ENCODE results near the gene HECTD3. TPM values are rescaled to one million over a fixed set of nuclear protein-coding genes. Genes with fewer than 3 reads are reported as not detected.

HECTD3 gene
- polyA plus RNA-seq, 1 donor from 2014 or later, result 9.7 TPM

GRCh38 chr1:45008516-45008915 lies 2.6 kb downstream of the HECTD3 start:
- Histone ChIP-seq H4K20me1 (ENCODE audit: insufficient read depth) (no peaks in the 10 kb centered on the region), H3K36me3 (ENCODE audit: insufficient read depth, low read length) (peaks cover 5% of the 10 kb centered on the region), H3K9me2 (ENCODE audit: insufficient read depth, low read length) (no peaks in the 10 kb centered on the region)

GRCh38 chr1:45008076-45008475 lies 3.0 kb downstream of the HECTD3 start:
- no peak overlapping the region for H2AFZ ChIP-seq (ENCODE audit: low read depth, low read length)
- no peak overlapping the region for H3K4me3 ChIP-seq (ENCODE audit: low read length)
- no peaks in the 10 kb centered on the region for H3K9me2 ChIP-seq (ENCODE audit: insufficient read depth, low read length)
- H3K27me3 ChIP-seq (ENCODE audit: insufficient read depth, low read depth, low read length), result no peaks in the 10 kb centered on the region
- no peak overlapping the region for H3K4me2 ChIP-seq (ENCODE audit: low read length)
- no peaks in the 10 kb centered on the region for H3K9me3 ChIP-seq (ENCODE audit: low read length)
- no peak overlapping the region for H3K27ac ChIP-seq (ENCODE audit: low read length)
- H3F3A ChIP-seq (ENCODE audit: insufficient read depth, low read length, poor library complexity, severe bottlenecking), result no peaks in the 10 kb centered on the region
- H4K20me1 ChIP-seq (ENCODE audit: insufficient read depth), result no peaks in the 10 kb centered on the region
- H3K9ac ChIP-seq (ENCODE audit: low read length), result no peak overlapping the region
- H3K36me3 ChIP-seq (ENCODE audit: insufficient read depth, low read length), result peaks cover 5% of the 10 kb centered on the region
- H3K79me2 ChIP-seq (replicated peaks; ENCODE audit: insufficient read depth, low read length), result peaks cover 8% of the 10 kb centered on the region
- TF ChIP-seq SMC3 (conservative IDR thresholded peaks at IDR 0.05; ENCODE audit: poor library complexity) (no peak), RAD21 (conservative IDR thresholded peaks at IDR 0.05) (no peak), MXI1 (conservative IDR thresholded peaks at IDR 0.05; ENCODE audit: poor library complexity, severe bottlenecking) (no peak), TAF1 (IDR thresholded peaks at IDR 0.05; ENCODE audit: low read depth) (no peak), REST (IDR thresholded peaks at IDR 0.05; ENCODE audit: borderline replicate concordance) (no peak), CTCF (IDR thresholded peaks at IDR 0.05; ENCODE audit: poor library complexity, severe bottlenecking) (no peak), EP300 (conservative IDR thresholded peaks at IDR 0.05; ENCODE audit: poor library complexity, severe bottlenecking) (no peak)

More at GRCh38 chr1:45008516-45008915, 2.6 kb downstream of the HECTD3 start:
- TF ChIP-seq EZH2 (IDR thresholded peaks at IDR 0.05; ENCODE audit: borderline replicate concordance, insufficient read depth, low read length, poor library complexity, severe bottlenecking) (no peak), RAD21 (conservative IDR thresholded peaks at IDR 0.05) (no peak), POLR2AphosphoS5 (IDR thresholded peaks at IDR 0.05) (no peak), SMC3 (conservative IDR thresholded peaks at IDR 0.05; ENCODE audit: poor library complexity) (no peak), REST (IDR thresholded peaks at IDR 0.05; ENCODE audit: borderline replicate concordance) (no peak), EP300 (conservative IDR thresholded peaks at IDR 0.05; ENCODE audit: poor library complexity, severe bottlenecking) (no peak), MXI1 (conservative IDR thresholded peaks at IDR 0.05; ENCODE audit: poor library complexity, severe bottlenecking) (no peak), CTCF (IDR thresholded peaks at IDR 0.05; ENCODE audit: poor library complexity, severe bottlenecking) (no peak), TAF1 (IDR thresholded peaks at IDR 0.05; ENCODE audit: low read depth) (no peak)
- H3K27me3 ChIP-seq (ENCODE audit: insufficient read depth, low read depth, low read length), result no peaks in the 10 kb centered on the region
- H3F3A ChIP-seq (ENCODE audit: insufficient read depth, low read length, poor library complexity, severe bottlenecking), result no peaks in the 10 kb centered on the region
- no peak overlapping the region for H3K9ac ChIP-seq (ENCODE audit: low read length)
- H3K27ac ChIP-seq (ENCODE audit: low read length), result no peak overlapping the region
- H2AFZ ChIP-seq (ENCODE audit: low read depth, low read length), result no peak overlapping the region
- no peaks in the 10 kb centered on the region for H3K9me3 ChIP-seq (ENCODE audit: low read length)
- no peak overlapping the region for H3K4me2 ChIP-seq (ENCODE audit: low read length)
- no peak overlapping the region for H3K4me3 ChIP-seq (ENCODE audit: low read length)
- H3K79me2 ChIP-seq (replicated peaks; ENCODE audit: insufficient read depth, low read length), result peaks cover 8% of the 10 kb centered on the region
